Thyroid gland (tissue), 4 donors: ENCODE results near the gene OR2T2.
"Not testable (repeated sequence)": the region's sequence is repeated elsewhere in the genome, so short reads cannot be mapped to it uniquely, and the experiment has no call there.

Experiments used
- POLR2A ChIP-seq, 2 donors: fragments of 450-650 bp; IDR thresholded peaks; one replicate each; pipeline ENCODE4 v1.6.1; 2017; ENCODE audit warnings: antibody characterized with exemption in 2 of 2, mild to moderate bottlenecking in 2 of 2, moderate library complexity in 1 of 2
- TF ChIP-seq, protein P1 (sequence below), 6 experiments: fragments of 200-600 bp in 3 of 6; fragments of 450-650 bp in 3 of 6; sonication (generic) in 3 of 6; IDR thresholded peaks; one replicate each; pipeline ENCODE4 v1.5.1; 2016 to 2019; ENCODE audit warnings: antibody characterized with exemption in 6 of 6, mild to moderate bottlenecking in 2 of 6, inconsistent platforms in 1 of 6, moderate library complexity in 1 of 6

DNA sequence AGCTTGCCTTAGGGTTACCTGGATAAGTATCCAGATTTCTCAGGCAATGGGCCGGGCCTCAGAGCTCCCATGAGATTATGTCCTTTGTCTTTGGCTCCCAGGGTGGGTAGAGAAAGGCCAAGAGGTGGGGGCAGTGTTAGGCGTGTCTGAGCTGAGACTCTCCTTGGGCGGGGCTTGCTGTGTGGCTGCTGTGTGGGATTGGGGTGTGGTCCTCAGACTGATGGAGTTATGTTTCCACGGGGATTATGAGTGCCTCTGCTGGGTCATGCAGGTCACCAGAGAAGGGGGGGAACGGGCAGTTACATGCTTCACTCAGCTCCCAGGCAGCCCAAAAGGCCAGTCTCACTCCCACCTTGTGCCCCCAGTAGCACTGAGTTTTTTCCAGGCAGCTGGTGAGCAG is 51.2 kb downstream of the OR2T2 start:
- TF ChIP-seq, protein P1, sequence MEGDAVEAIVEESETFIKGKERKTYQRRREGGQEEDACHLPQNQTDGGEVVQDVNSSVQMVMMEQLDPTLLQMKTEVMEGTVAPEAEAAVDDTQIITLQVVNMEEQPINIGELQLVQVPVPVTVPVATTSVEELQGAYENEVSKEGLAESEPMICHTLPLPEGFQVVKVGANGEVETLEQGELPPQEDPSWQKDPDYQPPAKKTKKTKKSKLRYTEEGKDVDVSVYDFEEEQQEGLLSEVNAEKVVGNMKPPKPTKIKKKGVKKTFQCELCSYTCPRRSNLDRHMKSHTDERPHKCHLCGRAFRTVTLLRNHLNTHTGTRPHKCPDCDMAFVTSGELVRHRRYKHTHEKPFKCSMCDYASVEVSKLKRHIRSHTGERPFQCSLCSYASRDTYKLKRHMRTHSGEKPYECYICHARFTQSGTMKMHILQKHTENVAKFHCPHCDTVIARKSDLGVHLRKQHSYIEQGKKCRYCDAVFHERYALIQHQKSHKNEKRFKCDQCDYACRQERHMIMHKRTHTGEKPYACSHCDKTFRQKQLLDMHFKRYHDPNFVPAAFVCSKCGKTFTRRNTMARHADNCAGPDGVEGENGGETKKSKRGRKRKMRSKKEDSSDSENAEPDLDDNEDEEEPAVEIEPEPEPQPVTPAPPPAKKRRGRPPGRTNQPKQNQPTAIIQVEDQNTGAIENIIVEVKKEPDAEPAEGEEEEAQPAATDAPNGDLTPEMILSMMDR (IDR thresholded peaks at IDR 0.05): not testable (repeated sequence)
- TF ChIP-seq POLR2A (IDR thresholded peaks at IDR 0.05): not testable (repeated sequence)
